ENCODE measurements around the gene C11orf16.
"Not testable (repeated sequence)": the region's sequence is repeated elsewhere in the genome, so short reads cannot be mapped to it uniquely, and the experiment has no call there.

C11orf16 gene

DNA sequence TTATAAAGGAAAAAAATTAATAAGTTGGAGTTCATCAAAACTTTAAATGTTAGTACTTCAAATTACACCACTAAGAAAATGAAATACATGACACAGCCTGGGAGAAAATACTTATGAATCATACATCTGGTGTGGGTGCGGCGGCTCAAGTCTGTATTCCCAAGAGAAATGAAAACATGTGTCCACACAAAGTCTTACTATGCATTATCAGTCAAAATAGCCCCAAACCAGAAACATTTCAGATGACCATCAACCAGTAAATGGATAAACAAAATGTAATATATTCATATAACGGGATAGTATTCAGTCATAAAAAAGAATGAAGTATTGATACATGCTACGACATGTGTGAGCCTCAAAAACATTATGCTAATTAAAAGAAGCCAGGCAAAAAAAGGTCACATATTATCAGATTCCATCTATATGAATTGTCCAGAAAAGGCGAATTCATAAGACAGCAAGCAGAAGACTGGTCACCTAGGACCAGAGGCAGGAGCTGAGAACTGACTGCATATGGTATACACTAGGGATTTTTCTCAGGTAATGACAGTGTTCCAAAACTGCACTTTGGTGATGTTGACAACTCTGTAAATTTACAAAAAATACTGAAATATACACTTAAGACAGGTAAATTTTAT, 27.1 kb downstream of the C11orf16 start:
- TF ChIP-seq, protein P1, sequence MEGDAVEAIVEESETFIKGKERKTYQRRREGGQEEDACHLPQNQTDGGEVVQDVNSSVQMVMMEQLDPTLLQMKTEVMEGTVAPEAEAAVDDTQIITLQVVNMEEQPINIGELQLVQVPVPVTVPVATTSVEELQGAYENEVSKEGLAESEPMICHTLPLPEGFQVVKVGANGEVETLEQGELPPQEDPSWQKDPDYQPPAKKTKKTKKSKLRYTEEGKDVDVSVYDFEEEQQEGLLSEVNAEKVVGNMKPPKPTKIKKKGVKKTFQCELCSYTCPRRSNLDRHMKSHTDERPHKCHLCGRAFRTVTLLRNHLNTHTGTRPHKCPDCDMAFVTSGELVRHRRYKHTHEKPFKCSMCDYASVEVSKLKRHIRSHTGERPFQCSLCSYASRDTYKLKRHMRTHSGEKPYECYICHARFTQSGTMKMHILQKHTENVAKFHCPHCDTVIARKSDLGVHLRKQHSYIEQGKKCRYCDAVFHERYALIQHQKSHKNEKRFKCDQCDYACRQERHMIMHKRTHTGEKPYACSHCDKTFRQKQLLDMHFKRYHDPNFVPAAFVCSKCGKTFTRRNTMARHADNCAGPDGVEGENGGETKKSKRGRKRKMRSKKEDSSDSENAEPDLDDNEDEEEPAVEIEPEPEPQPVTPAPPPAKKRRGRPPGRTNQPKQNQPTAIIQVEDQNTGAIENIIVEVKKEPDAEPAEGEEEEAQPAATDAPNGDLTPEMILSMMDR (IDR thresholded peaks at IDR 0.05; ENCODE audit: poor library complexity, severe bottlenecking) = no peak

DNA sequence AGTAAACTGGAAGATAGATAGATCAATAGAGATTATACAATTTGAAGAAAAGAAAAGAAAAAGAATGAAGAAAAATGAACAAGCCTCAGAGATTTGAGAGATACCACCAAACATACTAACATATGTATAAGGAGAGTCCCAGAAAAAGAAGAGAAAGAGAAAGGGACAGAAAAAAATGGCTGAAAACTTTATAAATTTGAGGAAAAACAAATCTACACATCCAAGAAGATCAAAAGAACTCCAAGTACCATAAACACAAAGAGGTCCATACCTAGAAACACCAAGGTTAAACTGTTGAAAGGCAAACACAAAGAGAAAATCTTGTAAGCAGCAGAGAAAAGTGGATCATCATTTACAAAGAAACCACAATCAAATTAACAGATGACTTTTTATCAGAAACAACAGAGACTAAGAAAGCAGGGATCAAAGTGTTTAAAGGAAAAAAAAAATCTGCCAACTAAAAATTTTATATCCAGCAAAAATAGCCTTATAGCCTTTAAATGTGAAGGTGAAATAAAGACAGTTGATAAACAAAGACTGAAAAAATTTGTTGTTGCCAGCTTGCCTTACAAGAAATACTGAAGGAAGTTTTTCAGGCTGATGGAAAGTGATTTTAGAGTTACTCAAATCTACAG, 33.5 kb downstream of the C11orf16 start:
- peaks cover 16% of the 10 kb centered on the region for H3K9me3 ChIP-seq (ENCODE audit: severe bottlenecking)
- no peak overlapping the region for H3K4me3 ChIP-seq (ENCODE audit: severe bottlenecking)
- TF ChIP-seq, protein P1 (IDR thresholded peaks at IDR 0.05; ENCODE audit: poor library complexity, severe bottlenecking) = no peak
- H3K27ac ChIP-seq (ENCODE audit: poor library complexity, severe bottlenecking) = no peak overlapping the region
- H3K36me3 ChIP-seq (ENCODE audit: low read depth) = no peaks in the 10 kb centered on the region
- DNase-seq (ENCODE audit: low spot score) (no peak), ATAC-seq (ENCODE audit: low read depth) (no peak)
- H3K27me3 ChIP-seq (ENCODE audit: insufficient read depth, poor library complexity, severe bottlenecking) = no peaks in the 10 kb centered on the region
- peaks cover 2% of the 10 kb centered on the region for H3K4me1 ChIP-seq (ENCODE audit: insufficient read depth, poor library complexity, severe bottlenecking)

More for the DNA sequence above, 27.1 kb downstream of the C11orf16 start:
- Histone ChIP-seq H3K4me1 (ENCODE audit: insufficient read depth, poor library complexity, severe bottlenecking) (peaks cover 38% of the 10 kb centered on the region), H3K27me3 (ENCODE audit: insufficient read depth, poor library complexity, severe bottlenecking) (no peaks in the 10 kb centered on the region), H3K9me3 (ENCODE audit: severe bottlenecking) (peaks cover 5% of the 10 kb centered on the region), H3K4me3 (ENCODE audit: severe bottlenecking) (no peak overlapping the region), H3K36me3 (ENCODE audit: low read depth) (no peaks in the 10 kb centered on the region), H3K27ac (ENCODE audit: poor library complexity, severe bottlenecking) (peak overlapping the region; percentile 95)
- DNase-seq (ENCODE audit: low spot score) (no peak), ATAC-seq (ENCODE audit: low read depth) (peak; percentile 75)

GRCh38 chr11:8891185-8891584, 41.6 kb downstream of the C11orf16 start:
- not testable (repeated sequence) for ATAC-seq (ENCODE audit: low read depth)

GRCh38 chr11:8886322-8886721, 46.4 kb downstream of the C11orf16 start:
- peaks cover 9% of the 10 kb centered on the region for H3K4me1 ChIP-seq (ENCODE audit: insufficient read depth, poor library complexity, severe bottlenecking)
- H3K9me3 ChIP-seq (ENCODE audit: severe bottlenecking) = no peaks in the 10 kb centered on the region
- H3K36me3 ChIP-seq (ENCODE audit: low read depth) = no peaks in the 10 kb centered on the region
- H3K27ac ChIP-seq (ENCODE audit: poor library complexity, severe bottlenecking) = no peak overlapping the region
- DNase-seq (ENCODE audit: low spot score) = no peak
- TF ChIP-seq, protein P1 (IDR thresholded peaks at IDR 0.05; ENCODE audit: poor library complexity, severe bottlenecking) = no peak
- H3K27me3 ChIP-seq (ENCODE audit: insufficient read depth, poor library complexity, severe bottlenecking) = no peaks in the 10 kb centered on the region
- no peak for ATAC-seq (ENCODE audit: low read depth)
- H3K4me3 ChIP-seq (ENCODE audit: severe bottlenecking) = no peak overlapping the region

More at GRCh38 chr11:8891185-8891584, 41.6 kb downstream of the C11orf16 start:
- H3K4me3 ChIP-seq (ENCODE audit: severe bottlenecking); H3K36me3 ChIP-seq (ENCODE audit: low read depth); DNase-seq (ENCODE audit: low spot score); H3K4me1 ChIP-seq (ENCODE audit: insufficient read depth, poor library complexity, severe bottlenecking); H3K27ac ChIP-seq (ENCODE audit: poor library complexity, severe bottlenecking); H3K27me3 ChIP-seq (ENCODE audit: insufficient read depth, poor library complexity, severe bottlenecking); H3K9me3 ChIP-seq (ENCODE audit: severe bottlenecking): not testable (repeated sequence)

DNA sequence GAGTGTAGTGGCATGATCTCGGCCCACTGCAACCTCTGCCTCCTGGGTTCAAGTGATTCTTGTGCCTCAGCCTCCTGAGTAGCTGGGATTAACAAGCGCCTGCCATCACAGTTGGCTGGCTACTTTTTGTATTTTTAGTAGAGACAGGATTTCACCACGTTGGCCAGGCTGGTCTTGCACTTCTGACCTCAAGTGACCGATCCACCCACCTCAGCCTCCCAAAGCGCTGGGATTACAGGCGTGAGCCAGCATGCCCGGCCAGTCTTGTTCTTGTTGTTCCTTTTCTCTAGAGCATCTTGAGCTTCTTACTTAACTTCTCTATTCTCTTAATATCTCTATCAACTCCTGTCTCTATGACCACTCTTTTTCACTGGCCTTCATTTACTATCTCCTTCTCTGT, 51.2 kb downstream of the C11orf16 start:
- H3K9me3 ChIP-seq (ENCODE audit: severe bottlenecking); DNase-seq (ENCODE audit: low spot score); H3K27me3 ChIP-seq (ENCODE audit: insufficient read depth, poor library complexity, severe bottlenecking); H3K4me3 ChIP-seq (ENCODE audit: severe bottlenecking); H3K4me1 ChIP-seq (ENCODE audit: insufficient read depth, poor library complexity, severe bottlenecking); H3K36me3 ChIP-seq (ENCODE audit: low read depth); H3K27ac ChIP-seq (ENCODE audit: poor library complexity, severe bottlenecking); ATAC-seq (ENCODE audit: low read depth): not testable (repeated sequence)

DNA sequence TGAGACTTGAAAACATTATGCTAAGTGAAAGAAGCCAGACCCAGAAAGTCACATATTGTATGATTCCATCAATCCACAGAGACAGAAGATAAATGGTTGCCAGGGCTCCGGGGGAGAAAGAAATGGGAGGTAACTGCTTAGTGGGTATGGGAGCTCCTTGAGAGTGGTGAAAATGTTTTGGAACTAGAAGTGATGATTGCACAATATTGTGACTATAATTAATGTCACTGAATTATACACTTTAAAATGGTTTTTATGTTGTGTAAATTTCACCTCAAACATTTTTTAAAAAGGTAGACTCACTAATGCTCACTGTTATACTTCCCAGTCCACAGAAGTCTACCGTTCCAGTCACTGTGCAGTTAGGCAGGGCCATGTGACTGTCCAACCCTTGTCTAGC, 54.0 kb downstream of the C11orf16 start:
- Histone ChIP-seq H3K27me3 (ENCODE audit: insufficient read depth, poor library complexity, severe bottlenecking) (no peaks in the 10 kb centered on the region), H3K36me3 (ENCODE audit: low read depth) (no peaks in the 10 kb centered on the region), H3K27ac (ENCODE audit: poor library complexity, severe bottlenecking) (no peak overlapping the region), H3K4me3 (ENCODE audit: severe bottlenecking) (no peak overlapping the region), H3K4me1 (ENCODE audit: insufficient read depth, poor library complexity, severe bottlenecking) (peaks cover 9% of the 10 kb centered on the region), H3K9me3 (ENCODE audit: severe bottlenecking) (no peaks in the 10 kb centered on the region)
- TF ChIP-seq, protein P1 (IDR thresholded peaks at IDR 0.05; ENCODE audit: poor library complexity, severe bottlenecking) = no peak
- no peak for ATAC-seq (ENCODE audit: low read depth)
- DNase-seq (ENCODE audit: low spot score) = no peak

All from RWPE2 (cell line).